Loucy (cell line): ENCODE results near the gene PDE2A.

Source experiments
- H2AFZ ChIP-seq: fragments of 200-600 bp; sonication (generic); 2 replicates; pipeline ENCODE4 v1.6.0; 2016; ENCODE audit warnings: antibody characterized with exemption, mild to moderate bottlenecking, low read length, moderate library complexity
- H3F3A ChIP-seq: fragments of 200-600 bp; 2 replicates; pipeline ENCODE4 v1.6.0; 2016; ENCODE audit warnings: antibody characterized with exemption, low read depth, mild to moderate bottlenecking
- H3K27me3 ChIP-seq: fragments of 200-600 bp; sonication (generic); 2 replicates; pipeline ENCODE4 v1.6.1; 2014; ENCODE audit warnings: low read length, mild to moderate bottlenecking; ENCODE audit not compliant: insufficient read depth, poor library complexity, severe bottlenecking
- H3K36me3 ChIP-seq: fragments of 200-600 bp; sonication (generic); 2 replicates; pipeline ENCODE4 v1.6.1; 2016; ENCODE audit warnings: low read length; ENCODE audit not compliant: insufficient read depth
- H3K4me1 ChIP-seq: fragments of 200-600 bp; sonication (generic); 2 replicates; pipeline ENCODE4 v1.5.1; 2014; ENCODE audit warnings: low read length, mild to moderate bottlenecking; ENCODE audit not compliant: insufficient read depth, poor library complexity, severe bottlenecking
- H3K4me2 ChIP-seq: fragments of 200-600 bp; sonication (generic); 2 replicates; pipeline ENCODE4 v1.6.0; 2014; ENCODE audit warnings: antibody characterized with exemption, low read length, low read depth, mild to moderate bottlenecking; ENCODE audit not compliant: poor library complexity, severe bottlenecking
- H3K4me3 ChIP-seq: fragments of 200-600 bp; sonication (generic); 2 replicates; pipeline ENCODE4 v1.5.1; 2014; ENCODE audit warnings: low read length, mild to moderate bottlenecking, mixed read lengths; ENCODE audit not compliant: poor library complexity, severe bottlenecking
- H3K79me2 ChIP-seq: fragments of 200-600 bp; sonication (generic); 2 replicates; pipeline ENCODE4 v1.6.1; 2014; ENCODE audit warnings: low read length; ENCODE audit not compliant: insufficient read depth
- H3K9ac ChIP-seq: fragments of 200-600 bp; sonication (generic); 2 replicates; pipeline ENCODE4 v1.6.0; 2014; ENCODE audit warnings: mild to moderate bottlenecking, low read depth, low read length, moderate library complexity; ENCODE audit not compliant: poor library complexity, severe bottlenecking
- H3K9me2 ChIP-seq: fragments of 200-600 bp; sonication (generic); replicated peaks from 2 replicates; pipeline ENCODE4 v1.6.1; 2016; ENCODE audit warnings: low read depth, low read length, mixed read lengths
- H3K9me3 ChIP-seq: fragments of 200-600 bp; sonication (generic); 2 replicates; pipeline ENCODE4 v1.6.1; 2014; ENCODE audit warnings: mild to moderate bottlenecking, antibody characterized with exemption, low read length, low read depth; ENCODE audit not compliant: insufficient read depth
- H4K20me1 ChIP-seq: fragments of 200-600 bp; sonication (generic); 2 replicates; pipeline ENCODE4 v1.6.0; 2014; ENCODE audit warnings: antibody characterized with exemption, low read length, mild to moderate bottlenecking; ENCODE audit not compliant: insufficient read depth, poor library complexity, severe bottlenecking
- EZH2phosphoT487 ChIP-seq: fragments of 200-600 bp; IDR thresholded peaks from 2 replicates; pipeline ENCODE4 v1.6.1; 2018; ENCODE audit warnings: antibody characterized with exemption, mild to moderate bottlenecking, moderate library complexity, borderline replicate concordance
- TF ChIP-seq, protein P1 (sequence below): fragments of 200-600 bp; sonication (generic); conservative IDR thresholded peaks from 2 replicates; pipeline ENCODE4 v1.5.1; 2014; ENCODE audit warnings: mild to moderate bottlenecking, antibody characterized with exemption, low read length

The PDE2A gene

GRCh38 chr11:72570893-72571661 is 103.1 kb downstream of the PDE2A start:
- Histone ChIP-seq H3K36me3 (no peaks in the 10 kb centered on the region), H3K9me2 (no peaks in the 10 kb centered on the region), H3F3A (no peaks in the 10 kb centered on the region), H3K9ac (no peak overlapping the region), H4K20me1 (no peaks in the 10 kb centered on the region), H3K4me3 (no peak overlapping the region), H3K9me3 (no peaks in the 10 kb centered on the region), H3K4me2 (no peak overlapping the region), H3K27me3 (no peaks in the 10 kb centered on the region), H3K79me2 (no peaks in the 10 kb centered on the region), H3K4me1 (no peaks in the 10 kb centered on the region), H2AFZ (no peak overlapping the region)
- TF ChIP-seq, protein P1, sequence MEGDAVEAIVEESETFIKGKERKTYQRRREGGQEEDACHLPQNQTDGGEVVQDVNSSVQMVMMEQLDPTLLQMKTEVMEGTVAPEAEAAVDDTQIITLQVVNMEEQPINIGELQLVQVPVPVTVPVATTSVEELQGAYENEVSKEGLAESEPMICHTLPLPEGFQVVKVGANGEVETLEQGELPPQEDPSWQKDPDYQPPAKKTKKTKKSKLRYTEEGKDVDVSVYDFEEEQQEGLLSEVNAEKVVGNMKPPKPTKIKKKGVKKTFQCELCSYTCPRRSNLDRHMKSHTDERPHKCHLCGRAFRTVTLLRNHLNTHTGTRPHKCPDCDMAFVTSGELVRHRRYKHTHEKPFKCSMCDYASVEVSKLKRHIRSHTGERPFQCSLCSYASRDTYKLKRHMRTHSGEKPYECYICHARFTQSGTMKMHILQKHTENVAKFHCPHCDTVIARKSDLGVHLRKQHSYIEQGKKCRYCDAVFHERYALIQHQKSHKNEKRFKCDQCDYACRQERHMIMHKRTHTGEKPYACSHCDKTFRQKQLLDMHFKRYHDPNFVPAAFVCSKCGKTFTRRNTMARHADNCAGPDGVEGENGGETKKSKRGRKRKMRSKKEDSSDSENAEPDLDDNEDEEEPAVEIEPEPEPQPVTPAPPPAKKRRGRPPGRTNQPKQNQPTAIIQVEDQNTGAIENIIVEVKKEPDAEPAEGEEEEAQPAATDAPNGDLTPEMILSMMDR = no peak
- TF ChIP-seq EZH2phosphoT487 = no peak

GRCh38 chr11:72569966-72570892 is 104.0 kb downstream of the PDE2A start:
- H3K4me3 ChIP-seq = no peak overlapping the region
- no peaks in the 10 kb centered on the region for H3K79me2 ChIP-seq
- H3K4me1 ChIP-seq = no peaks in the 10 kb centered on the region
- no peak overlapping the region for H2AFZ ChIP-seq
- no peaks in the 10 kb centered on the region for H3F3A ChIP-seq
- no peaks in the 10 kb centered on the region for H3K9me3 ChIP-seq
- no peaks in the 10 kb centered on the region for H3K36me3 ChIP-seq
- no peaks in the 10 kb centered on the region for H3K27me3 ChIP-seq
- no peak for TF ChIP-seq EZH2phosphoT487
- TF ChIP-seq, protein P1 = no peak
- H3K9ac ChIP-seq = no peak overlapping the region
- no peak overlapping the region for H3K4me2 ChIP-seq
- H3K9me2 ChIP-seq = no peaks in the 10 kb centered on the region
- H4K20me1 ChIP-seq = no peaks in the 10 kb centered on the region

GRCh38 chr11:72568861-72569260 is 105.4 kb downstream of the PDE2A start:
- no peaks in the 10 kb centered on the region for H3K4me1 ChIP-seq
- no peaks in the 10 kb centered on the region for H3K9me2 ChIP-seq
- H3K4me3 ChIP-seq = no peak overlapping the region
- H2AFZ ChIP-seq = no peak overlapping the region
- no peaks in the 10 kb centered on the region for H4K20me1 ChIP-seq
- no peaks in the 10 kb centered on the region for H3K36me3 ChIP-seq
- no peaks in the 10 kb centered on the region for H3K27me3 ChIP-seq
- no peaks in the 10 kb centered on the region for H3K79me2 ChIP-seq
- no peaks in the 10 kb centered on the region for H3K9me3 ChIP-seq
- H3K4me2 ChIP-seq = no peak overlapping the region
- no peak overlapping the region for H3K9ac ChIP-seq
- TF ChIP-seq, protein P1 = no peak
- TF ChIP-seq EZH2phosphoT487 = no peak
- H3F3A ChIP-seq = no peaks in the 10 kb centered on the region
